Measurements from ENCODE around the gene CD200R1. TPM values are rescaled to one million over a fixed set of nuclear protein-coding genes. Genes with fewer than 3 reads are reported as not detected.
A peak's percentile ranks its signal among the peaks of the same experiment; 100 is the strongest.

CD200R1 gene
- total and polyA plus RNA-seq, 2 experiments from 2014 or later = 0.18 to 0.28 TPM

DNA sequence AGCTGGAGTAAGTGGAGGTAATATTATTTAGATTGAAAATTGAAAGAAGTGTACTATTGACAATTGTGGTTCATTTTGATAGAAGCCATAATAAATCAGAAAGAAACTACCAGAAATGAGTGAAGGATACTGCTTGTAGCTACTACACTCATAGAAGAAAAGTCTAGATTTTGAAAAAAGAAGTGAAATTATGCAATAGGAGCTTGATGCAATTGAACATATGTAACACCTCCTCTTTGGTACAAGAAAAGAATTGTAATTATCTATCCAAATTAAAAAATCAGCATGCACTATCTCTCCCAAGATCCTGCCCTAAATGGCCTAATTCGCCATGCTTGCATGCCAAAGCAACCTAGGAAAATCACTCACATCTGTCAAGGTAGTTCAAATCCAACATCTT, 77.1 kb downstream of the CD200R1 start (continued):
- TF ChIP-seq, protein P1, sequence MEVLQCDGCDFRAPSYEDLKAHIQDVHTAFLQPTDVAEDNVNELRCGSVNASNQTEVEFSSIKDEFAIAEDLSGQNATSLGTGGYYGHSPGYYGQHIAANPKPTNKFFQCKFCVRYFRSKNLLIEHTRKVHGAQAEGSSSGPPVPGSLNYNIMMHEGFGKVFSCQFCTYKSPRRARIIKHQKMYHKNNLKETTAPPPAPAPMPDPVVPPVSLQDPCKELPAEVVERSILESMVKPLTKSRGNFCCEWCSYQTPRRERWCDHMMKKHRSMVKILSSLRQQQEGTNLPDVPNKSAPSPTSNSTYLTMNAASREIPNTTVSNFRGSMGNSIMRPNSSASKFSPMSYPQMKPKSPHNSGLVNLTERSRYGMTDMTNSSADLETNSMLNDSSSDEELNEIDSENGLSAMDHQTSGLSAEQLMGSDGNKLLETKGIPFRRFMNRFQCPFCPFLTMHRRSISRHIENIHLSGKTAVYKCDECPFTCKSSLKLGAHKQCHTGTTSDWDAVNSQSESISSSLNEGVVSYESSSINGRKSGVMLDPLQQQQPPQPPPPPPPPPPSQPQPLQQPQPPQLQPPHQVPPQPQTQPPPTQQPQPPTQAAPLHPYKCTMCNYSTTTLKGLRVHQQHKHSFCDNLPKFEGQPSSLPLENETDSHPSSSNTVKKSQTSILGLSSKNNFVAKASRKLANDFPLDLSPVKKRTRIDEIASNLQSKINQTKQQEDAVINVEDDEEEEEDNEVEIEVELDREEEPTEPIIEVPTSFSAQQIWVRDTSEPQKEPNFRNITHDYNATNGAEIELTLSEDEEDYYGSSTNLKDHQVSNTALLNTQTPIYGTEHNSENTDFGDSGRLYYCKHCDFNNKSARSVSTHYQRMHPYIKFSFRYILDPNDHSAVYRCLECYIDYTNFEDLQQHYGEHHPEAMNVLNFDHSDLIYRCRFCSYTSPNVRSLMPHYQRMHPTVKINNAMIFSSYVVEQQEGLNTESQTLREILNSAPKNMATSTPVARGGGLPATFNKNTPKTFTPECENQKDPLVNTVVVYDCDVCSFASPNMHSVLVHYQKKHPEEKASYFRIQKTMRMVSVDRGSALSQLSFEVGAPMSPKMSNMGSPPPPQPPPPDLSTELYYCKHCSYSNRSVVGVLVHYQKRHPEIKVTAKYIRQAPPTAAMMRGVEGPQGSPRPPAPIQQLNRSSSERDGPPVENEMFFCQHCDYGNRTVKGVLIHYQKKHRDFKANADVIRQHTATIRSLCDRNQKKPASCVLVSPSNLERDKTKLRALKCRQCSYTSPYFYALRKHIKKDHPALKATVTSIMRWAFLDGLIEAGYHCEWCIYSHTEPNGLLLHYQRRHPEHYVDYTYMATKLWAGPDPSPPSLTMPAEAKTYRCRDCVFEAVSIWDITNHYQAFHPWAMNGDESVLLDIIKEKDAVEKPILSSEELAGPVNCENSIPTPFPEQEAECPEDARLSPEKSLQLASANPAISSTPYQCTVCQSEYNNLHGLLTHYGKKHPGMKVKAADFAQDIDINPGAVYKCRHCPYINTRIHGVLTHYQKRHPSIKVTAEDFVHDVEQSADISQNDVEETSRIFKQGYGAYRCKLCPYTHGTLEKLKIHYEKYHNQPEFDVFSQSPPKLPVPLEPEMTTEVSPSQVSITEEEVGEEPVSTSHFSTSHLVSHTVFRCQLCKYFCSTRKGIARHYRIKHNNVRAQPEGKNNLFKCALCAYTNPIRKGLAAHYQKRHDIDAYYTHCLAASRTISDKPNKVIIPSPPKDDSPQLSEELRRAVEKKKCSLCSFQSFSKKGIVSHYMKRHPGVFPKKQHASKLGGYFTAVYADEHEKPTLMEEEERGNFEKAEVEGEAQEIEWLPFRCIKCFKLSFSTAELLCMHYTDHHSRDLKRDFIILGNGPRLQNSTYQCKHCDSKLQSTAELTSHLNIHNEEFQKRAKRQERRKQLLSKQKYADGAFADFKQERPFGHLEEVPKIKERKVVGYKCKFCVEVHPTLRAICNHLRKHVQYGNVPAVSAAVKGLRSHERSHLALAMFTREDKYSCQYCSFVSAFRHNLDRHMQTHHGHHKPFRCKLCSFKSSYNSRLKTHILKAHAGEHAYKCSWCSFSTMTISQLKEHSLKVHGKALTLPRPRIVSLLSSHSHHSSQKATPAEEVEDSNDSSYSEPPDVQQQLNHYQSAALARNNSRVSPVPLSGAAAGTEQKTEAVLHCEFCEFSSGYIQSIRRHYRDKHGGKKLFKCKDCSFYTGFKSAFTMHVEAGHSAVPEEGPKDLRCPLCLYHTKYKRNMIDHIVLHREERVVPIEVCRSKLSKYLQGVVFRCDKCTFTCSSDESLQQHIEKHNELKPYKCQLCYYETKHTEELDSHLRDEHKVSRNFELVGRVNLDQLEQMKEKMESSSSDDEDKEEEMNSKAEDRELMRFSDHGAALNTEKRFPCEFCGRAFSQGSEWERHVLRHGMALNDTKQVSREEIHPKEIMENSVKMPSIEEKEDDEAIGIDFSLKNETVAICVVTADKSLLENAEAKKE (CRISPR knock-in tag; IDR thresholded peaks at IDR 0.05) = no peak
- no peak for TF ChIP-seq POLR2AphosphoS5 (IDR thresholded peaks at IDR 0.05; ENCODE audit: low read depth)
- TF ChIP-seq, protein P2, sequence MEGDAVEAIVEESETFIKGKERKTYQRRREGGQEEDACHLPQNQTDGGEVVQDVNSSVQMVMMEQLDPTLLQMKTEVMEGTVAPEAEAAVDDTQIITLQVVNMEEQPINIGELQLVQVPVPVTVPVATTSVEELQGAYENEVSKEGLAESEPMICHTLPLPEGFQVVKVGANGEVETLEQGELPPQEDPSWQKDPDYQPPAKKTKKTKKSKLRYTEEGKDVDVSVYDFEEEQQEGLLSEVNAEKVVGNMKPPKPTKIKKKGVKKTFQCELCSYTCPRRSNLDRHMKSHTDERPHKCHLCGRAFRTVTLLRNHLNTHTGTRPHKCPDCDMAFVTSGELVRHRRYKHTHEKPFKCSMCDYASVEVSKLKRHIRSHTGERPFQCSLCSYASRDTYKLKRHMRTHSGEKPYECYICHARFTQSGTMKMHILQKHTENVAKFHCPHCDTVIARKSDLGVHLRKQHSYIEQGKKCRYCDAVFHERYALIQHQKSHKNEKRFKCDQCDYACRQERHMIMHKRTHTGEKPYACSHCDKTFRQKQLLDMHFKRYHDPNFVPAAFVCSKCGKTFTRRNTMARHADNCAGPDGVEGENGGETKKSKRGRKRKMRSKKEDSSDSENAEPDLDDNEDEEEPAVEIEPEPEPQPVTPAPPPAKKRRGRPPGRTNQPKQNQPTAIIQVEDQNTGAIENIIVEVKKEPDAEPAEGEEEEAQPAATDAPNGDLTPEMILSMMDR (conservative IDR thresholded peaks at IDR 0.05; ENCODE audit: low read depth in 2 of 2) = no peak
- TF ChIP-seq NANOG (IDR thresholded peaks at IDR 0.05; ENCODE audit: borderline replicate concordance) = no peak
- no peak for TF ChIP-seq EZH2 (IDR thresholded peaks at IDR 0.05; ENCODE audit: low read depth, unreplicated experiment)
- TF ChIP-seq ZNF331 (CRISPR knock-in tag; IDR thresholded peaks at IDR 0.05; ENCODE audit: low read depth) = no peak
- TF ChIP-seq JUNB (IDR thresholded peaks at IDR 0.05; ENCODE audit: unreplicated experiment) = no peak

DNA sequence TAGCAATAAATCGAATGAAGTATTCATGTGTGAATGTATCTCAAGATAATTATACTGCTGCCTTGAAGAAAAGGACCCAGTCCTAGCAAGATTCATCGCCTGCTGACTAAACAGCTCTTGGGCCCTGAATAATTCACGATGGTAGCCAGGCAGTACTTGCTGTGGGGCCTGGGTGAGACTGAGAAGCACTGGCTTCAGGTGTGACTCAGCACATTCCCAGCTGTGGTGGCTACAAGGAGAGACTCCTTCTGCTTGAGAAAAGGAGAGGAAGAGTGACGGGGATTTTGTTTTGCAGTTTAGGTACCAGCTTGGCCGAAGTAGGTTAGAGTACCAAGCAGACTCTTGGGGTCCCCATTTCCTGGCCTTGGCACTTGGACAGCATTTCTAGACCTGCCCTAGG, 80.6 kb downstream of the CD200R1 start:
- no peaks in the 10 kb centered on the region for H3K9me2 ChIP-seq (ENCODE audit: insufficient read depth)
- Mint-ChIP-seq H3K36me3 (ENCODE audit: low read depth) (peaks cover 7% of the 10 kb centered on the region; the same call in 2 of the 3 replicates), H3K27ac (peak overlapping the region; percentile 86), H3K4me3 (no peak overlapping the region), H3K9me3 (peaks cover 6% of the 10 kb centered on the region; the same call in 2 of the 3 replicates), H3K4me1 (peaks cover 48% of the 10 kb centered on the region), H3K27me3 (ENCODE audit: insufficient read depth, low read depth, poor library complexity) (peaks cover 1% of the 10 kb centered on the region)
- H3K4me1 ChIP-seq (ENCODE audit: insufficient read depth) = peaks cover 51% of the 10 kb centered on the region
- H3K27ac ChIP-seq (ENCODE audit: low read depth) = no peak overlapping the region
- 0 out of 2 replicates have a peak overlapping the region, but pooled peaks have one; percentile 10 for H3K4me2 ChIP-seq
- no peaks in the 10 kb centered on the region for H3K36me3 ChIP-seq (ENCODE audit: insufficient read depth)
- no peak overlapping the region for H2AFZ ChIP-seq
- no peak overlapping the region for H3K4me3 ChIP-seq
- H3K79me2 ChIP-seq (replicated peaks; ENCODE audit: insufficient read depth) = no peaks in the 10 kb centered on the region
- H3K27me3 ChIP-seq (ENCODE audit: insufficient read depth) = no peaks in the 10 kb centered on the region
- peak; percentile 92 for ATAC-seq
- H3F3A ChIP-seq (replicated peaks; ENCODE audit: low read depth) = no peaks in the 10 kb centered on the region
- DNase-seq (ENCODE audit: low spot score) = peak; percentile 82
- no peaks in the 10 kb centered on the region for H4K20me1 ChIP-seq (replicated peaks; ENCODE audit: insufficient read depth)
- TF ChIP-seq, protein P2 (conservative IDR thresholded peaks at IDR 0.05; ENCODE audit: low read depth in 2 of 2) = no peak
- 0 out of 2 replicates have a peak, but pooled peaks have one; percentile 5 for TF ChIP-seq NANOG (IDR thresholded peaks at IDR 0.05; ENCODE audit: borderline replicate concordance)

Measured in GM23338 (cell line).